MM.1S (cell line): Measurements from ENCODE around the gene RPL9.

Source experiments
- CTCF ChIP-seq: fragments of 300-600 bp; sonication (generic); IDR thresholded peaks from 2 replicates; pipeline ENCODE4 v1.5.1; 2016; ENCODE audit warnings: antibody characterized with exemption, low read length, mixed read lengths
- EZH2 ChIP-seq: fragments of 300-600 bp; sonication (generic); optimal IDR thresholded peaks from 2 replicates; pipeline ENCODE3; 2017; ENCODE audit warnings: low read depth, mild to moderate bottlenecking, antibody characterized with exemption, low read length, mixed read lengths
- EZH2phosphoT487 ChIP-seq: fragments of 300-600 bp; sonication (generic); IDR thresholded peaks from 2 replicates; pipeline ENCODE4 v1.6.1; 2018; ENCODE audit warnings: antibody characterized with exemption, low read length

DNA sequence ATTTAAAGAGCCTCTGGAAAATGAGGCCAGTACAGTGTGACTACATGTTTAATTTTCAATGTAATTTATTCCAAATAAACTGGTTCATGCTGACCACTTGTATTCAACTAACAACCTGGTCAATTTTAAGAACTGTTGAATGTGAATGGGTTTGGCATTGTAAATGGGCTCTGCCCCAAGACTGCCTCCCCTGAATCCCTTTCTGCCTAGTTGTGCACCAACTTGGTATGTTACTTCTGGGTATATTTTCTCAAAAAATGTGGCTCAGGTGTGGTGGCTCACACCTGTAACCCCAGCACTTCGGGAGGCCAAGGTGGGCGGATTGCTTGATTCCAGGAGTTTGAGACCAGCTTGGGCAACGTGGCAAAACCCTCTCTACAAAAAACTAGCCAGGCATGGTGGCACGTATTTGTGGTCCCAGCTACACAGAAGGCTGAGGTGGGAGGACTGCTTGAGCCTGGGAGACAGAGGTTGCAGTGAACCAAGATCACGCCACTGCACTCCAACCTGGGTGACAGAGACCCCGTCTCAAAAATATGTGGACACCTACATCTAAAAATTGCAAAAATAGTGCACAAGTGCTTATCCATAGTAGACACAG is 7.2 kb downstream of the RPL9 start:
- TF ChIP-seq CTCF (no peak), EZH2 (no peak), EZH2phosphoT487 (no peak)
